ENCODE measurements around the gene SLC25A39. TPM values are rescaled to one million over a fixed set of nuclear protein-coding genes. Genes with fewer than 3 reads are reported as not detected.

Gene SLC25A39
- total and polyA plus RNA-seq, 4 donors: 59.9 to 128 (median 102) TPM

DNA sequence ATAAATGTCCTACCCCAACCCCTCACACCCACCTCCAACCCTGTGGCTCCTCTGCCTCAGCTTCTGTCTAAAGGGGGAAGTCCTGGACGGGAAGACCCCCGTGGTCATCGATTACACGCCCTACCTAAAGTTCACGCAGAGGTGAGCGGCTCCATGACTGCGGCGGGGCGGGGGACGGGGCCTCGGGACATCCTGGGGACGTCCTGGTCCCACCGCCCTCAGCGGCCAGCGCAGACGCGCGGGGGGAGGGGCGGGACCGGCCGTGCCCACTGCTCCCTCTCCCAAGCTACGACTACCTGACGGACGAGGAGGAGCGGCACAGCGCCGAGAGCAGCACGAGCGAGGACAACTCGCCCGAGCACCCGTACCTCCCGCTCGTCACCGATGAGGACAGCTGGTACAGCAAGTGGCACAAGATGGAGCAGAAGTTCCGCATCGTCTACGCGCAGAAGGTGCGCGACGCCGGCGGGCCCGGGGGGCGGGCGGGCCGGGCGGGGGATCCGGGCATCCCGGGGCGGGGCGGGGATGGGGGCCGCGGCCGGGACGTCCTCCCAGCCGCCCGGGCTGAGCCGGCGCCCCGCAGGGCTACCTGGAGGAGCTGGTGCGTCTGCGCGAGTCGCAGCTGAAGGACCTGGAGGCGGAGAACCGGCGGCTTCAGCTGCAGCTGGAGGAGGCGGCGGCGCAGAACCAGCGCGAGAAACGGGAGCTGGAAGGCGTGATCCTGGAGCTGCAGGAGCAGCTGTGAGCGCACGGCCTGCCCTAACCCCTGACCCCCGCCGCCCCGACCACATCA, 9.6 kb downstream of the SLC25A39 start:
- Histone ChIP-seq H3K27ac (ENCODE audit: low read depth, low read length) (no peak overlapping the region), H3K4me3 (ENCODE audit: low read depth, low read length) (no peak overlapping the region)
- peak in 2 of 6 donors; percentile 56 to 61 for DNase-seq (ENCODE audit: low read depth in 4 of 6, low spot score in 6 of 6)

DNA sequence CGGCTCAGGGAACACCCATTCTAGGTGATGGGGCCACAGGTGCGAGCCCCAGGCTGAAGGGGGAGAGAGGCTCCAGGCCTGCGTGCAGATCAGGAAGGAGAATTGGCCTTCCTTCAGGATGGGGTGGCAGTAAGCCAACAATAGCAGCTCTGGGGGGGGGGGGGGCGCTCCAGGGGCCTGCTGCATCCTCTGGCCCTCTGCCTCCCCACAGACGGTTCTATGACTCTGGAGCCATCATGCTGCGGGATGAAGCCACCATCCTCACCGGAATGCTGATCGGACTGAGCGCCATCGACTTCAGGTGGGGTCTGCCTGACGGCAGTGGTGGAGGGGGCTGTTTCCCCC, 10.1 kb downstream of the SLC25A39 start:
- H3K27me3 ChIP-seq (ENCODE audit: control insufficient read depth, insufficient read depth, low read length): peaks cover 24% of the 10 kb centered on the region

More for the DNA sequence above, 9.6 kb downstream of the SLC25A39 start:
- Histone ChIP-seq H3K9me3 (ENCODE audit: control insufficient read depth, insufficient read depth, low read length) (no peaks in the 10 kb centered on the region), H3K4me1 (ENCODE audit: control insufficient read depth, insufficient read depth, low read length) (peaks cover 30% of the 10 kb centered on the region), H3K36me3 (ENCODE audit: control insufficient read depth, insufficient read depth, low read length) (peaks cover 84% of the 10 kb centered on the region), H3K27me3 (ENCODE audit: control insufficient read depth, insufficient read depth, low read length) (peaks cover 24% of the 10 kb centered on the region)
- WGBS (ENCODE audit: insufficient coverage): 13% methylated on average over 76 of the region's 81 CpGs

DNA sequence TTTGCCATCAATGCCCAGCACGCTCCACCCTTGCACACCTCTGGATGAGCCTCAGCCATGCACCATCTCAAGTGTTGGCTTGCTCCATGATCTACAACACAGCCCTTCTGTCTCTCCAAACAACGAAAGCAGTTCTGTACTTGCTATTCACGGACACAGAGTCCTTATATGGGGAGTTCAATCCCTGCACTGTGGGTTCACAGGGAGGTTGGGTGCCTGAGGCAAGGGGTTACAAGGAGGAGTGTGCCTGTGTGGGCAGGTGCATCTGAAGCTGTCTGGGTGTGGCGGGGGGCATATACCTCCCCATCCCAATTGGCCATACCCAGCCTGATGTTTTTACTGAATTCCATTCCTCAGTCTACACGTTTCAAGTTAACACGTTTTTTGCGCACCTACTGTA, 10.6 kb downstream of the SLC25A39 start:
- H3K4me1 ChIP-seq (ENCODE audit: control insufficient read depth, insufficient read depth, low read length): peaks cover 40% of the 10 kb centered on the region
- WGBS (ENCODE audit: insufficient coverage): 78% methylated on average over 1 of the region's 7 CpGs
- peaks cover 24% of the 10 kb centered on the region for H3K27me3 ChIP-seq (ENCODE audit: control insufficient read depth, insufficient read depth, low read length)
- H3K9me3 ChIP-seq (ENCODE audit: control insufficient read depth, insufficient read depth, low read length): no peaks in the 10 kb centered on the region
- peaks cover 77% of the 10 kb centered on the region for H3K36me3 ChIP-seq (ENCODE audit: control insufficient read depth, insufficient read depth, low read length)
- H3K27ac ChIP-seq (ENCODE audit: low read depth, low read length): no peak overlapping the region
- H3K4me3 ChIP-seq (ENCODE audit: low read depth, low read length): no peak overlapping the region
- DNase-seq (ENCODE audit: low read depth in 4 of 6, low spot score in 6 of 6): no peak

More for the DNA sequence above, 10.1 kb downstream of the SLC25A39 start:
- Histone ChIP-seq H3K9me3 (ENCODE audit: control insufficient read depth, insufficient read depth, low read length) (no peaks in the 10 kb centered on the region), H3K4me1 (ENCODE audit: control insufficient read depth, insufficient read depth, low read length) (peaks cover 35% of the 10 kb centered on the region), H3K36me3 (ENCODE audit: control insufficient read depth, insufficient read depth, low read length) (peaks cover 82% of the 10 kb centered on the region), H3K27ac (ENCODE audit: low read depth, low read length) (no peak overlapping the region), H3K4me3 (ENCODE audit: low read depth, low read length) (no peak overlapping the region)
- WGBS (ENCODE audit: insufficient coverage): 57% methylated on average over 1 of the region's 11 CpGs
- no peak for DNase-seq (ENCODE audit: low read depth in 4 of 6, low spot score in 6 of 6)

- H3K9me3 ChIP-seq (ENCODE audit: control insufficient read depth, insufficient read depth, low read length): no peaks in the 10 kb centered on the region
- peaks cover 48% of the 10 kb centered on the region for H3K4me1 ChIP-seq (ENCODE audit: control insufficient read depth, insufficient read depth, low read length)
- peaks cover 24% of the 10 kb centered on the region for H3K27me3 ChIP-seq (ENCODE audit: control insufficient read depth, insufficient read depth, low read length)
- H3K4me3 ChIP-seq (ENCODE audit: low read depth, low read length): no peak overlapping the region
- no peak for DNase-seq (ENCODE audit: low read depth in 4 of 6, low spot score in 6 of 6)
- WGBS (ENCODE audit: insufficient coverage): 78% methylated on average over 7 of the region's 17 CpGs
- H3K27ac ChIP-seq (ENCODE audit: low read depth, low read length): no peak overlapping the region
- peaks cover 62% of the 10 kb centered on the region for H3K36me3 ChIP-seq (ENCODE audit: control insufficient read depth, insufficient read depth, low read length)
Measured at GRCh38 chr17:44312396-44313104, 12.1 kb downstream of the SLC25A39 start.

DNA sequence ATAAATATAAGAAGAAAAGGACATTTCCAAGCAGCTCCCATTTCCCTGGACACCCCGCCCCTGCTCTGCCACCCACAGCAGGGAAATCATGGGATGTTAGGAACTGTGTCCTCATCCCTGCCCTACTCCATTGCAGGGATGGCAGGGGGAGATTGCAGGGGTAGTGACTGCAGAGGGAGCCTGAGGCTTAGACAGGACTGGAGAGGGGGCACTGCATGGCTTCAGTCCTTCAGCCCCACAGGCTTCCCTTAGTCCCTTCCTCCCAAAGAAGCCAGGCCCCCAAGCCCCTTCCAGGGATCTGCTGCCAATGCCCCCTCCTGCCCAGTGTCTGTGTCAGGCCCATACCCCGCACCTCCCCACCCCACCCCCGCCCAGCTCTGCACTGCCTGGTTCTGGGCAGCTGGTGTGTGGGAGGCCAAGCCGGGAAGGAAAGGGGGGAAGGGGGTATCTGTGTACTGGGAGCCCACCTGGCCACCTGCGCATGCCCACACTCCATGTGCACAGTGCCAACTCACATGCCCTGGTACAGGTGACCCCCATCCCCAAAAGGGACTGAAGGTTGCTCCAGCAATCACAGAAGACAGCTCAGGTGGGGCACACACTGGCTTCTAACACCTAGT, 13.0 kb downstream of the SLC25A39 start:
- no peak overlapping the region for H3K27ac ChIP-seq (ENCODE audit: low read depth, low read length)
- DNase-seq (ENCODE audit: low read depth in 4 of 6, low spot score in 6 of 6): no peak
- H3K36me3 ChIP-seq (ENCODE audit: control insufficient read depth, insufficient read depth, low read length): peaks cover 58% of the 10 kb centered on the region
- peaks cover 19% of the 10 kb centered on the region for H3K27me3 ChIP-seq (ENCODE audit: control insufficient read depth, insufficient read depth, low read length)
- no CpG with 5 or more reads among the region's 5 CpGs for WGBS (ENCODE audit: insufficient coverage)
- peaks cover 53% of the 10 kb centered on the region for H3K4me1 ChIP-seq (ENCODE audit: control insufficient read depth, insufficient read depth, low read length)
- no peaks in the 10 kb centered on the region for H3K9me3 ChIP-seq (ENCODE audit: control insufficient read depth, insufficient read depth, low read length)
- no peak overlapping the region for H3K4me3 ChIP-seq (ENCODE audit: low read depth, low read length)

GRCh38 chr17:44310609-44311376, 13.8 kb downstream of the SLC25A39 start:
- H3K36me3 ChIP-seq (ENCODE audit: control insufficient read depth, insufficient read depth, low read length): peaks cover 49% of the 10 kb centered on the region
- H3K27ac ChIP-seq (ENCODE audit: low read depth, low read length): no peak overlapping the region
- H3K27me3 ChIP-seq (ENCODE audit: control insufficient read depth, insufficient read depth, low read length): peaks cover 13% of the 10 kb centered on the region
- no peak for DNase-seq (ENCODE audit: low read depth in 4 of 6, low spot score in 6 of 6)
- peaks cover 53% of the 10 kb centered on the region for H3K4me1 ChIP-seq (ENCODE audit: control insufficient read depth, insufficient read depth, low read length)
- no peaks in the 10 kb centered on the region for H3K9me3 ChIP-seq (ENCODE audit: control insufficient read depth, insufficient read depth, low read length)
- H3K4me3 ChIP-seq (ENCODE audit: low read depth, low read length): no peak overlapping the region
- 48% methylated on average over 10 of the region's 10 CpGs for WGBS (ENCODE audit: insufficient coverage)

GRCh38 chr17:44310188-44310587, 14.4 kb downstream of the SLC25A39 start:
- DNase-seq (ENCODE audit: low read depth in 4 of 6, low spot score in 6 of 6): no peak
- H3K4me1 ChIP-seq (ENCODE audit: control insufficient read depth, insufficient read depth, low read length): peaks cover 53% of the 10 kb centered on the region
- peaks cover 10% of the 10 kb centered on the region for H3K27me3 ChIP-seq (ENCODE audit: control insufficient read depth, insufficient read depth, low read length)
- peaks cover 43% of the 10 kb centered on the region for H3K36me3 ChIP-seq (ENCODE audit: control insufficient read depth, insufficient read depth, low read length)
- no peak overlapping the region for H3K4me3 ChIP-seq (ENCODE audit: low read depth, low read length)
- H3K9me3 ChIP-seq (ENCODE audit: control insufficient read depth, insufficient read depth, low read length): no peaks in the 10 kb centered on the region
- no peak overlapping the region for H3K27ac ChIP-seq (ENCODE audit: low read depth, low read length)
- 94% methylated on average over 2 of the region's 2 CpGs for WGBS (ENCODE audit: insufficient coverage)

- no peak for DNase-seq (ENCODE audit: low read depth in 4 of 6, low spot score in 6 of 6)
- Histone ChIP-seq H3K36me3 (ENCODE audit: control insufficient read depth, insufficient read depth, low read length) (peaks cover 37% of the 10 kb centered on the region), H3K4me3 (ENCODE audit: low read depth, low read length) (peak overlapping the region; percentile 55), H3K9me3 (ENCODE audit: control insufficient read depth, insufficient read depth, low read length) (no peaks in the 10 kb centered on the region), H3K4me1 (ENCODE audit: control insufficient read depth, insufficient read depth, low read length) (peaks cover 47% of the 10 kb centered on the region), H3K27ac (ENCODE audit: low read depth, low read length) (no peak overlapping the region), H3K27me3 (ENCODE audit: control insufficient read depth, insufficient read depth, low read length) (peaks cover 8% of the 10 kb centered on the region)
- WGBS (ENCODE audit: insufficient coverage): 62% methylated on average over 3 of the region's 5 CpGs
Measured at GRCh38 chr17:44309472-44309871, 15.2 kb downstream of the SLC25A39 start.

DNA sequence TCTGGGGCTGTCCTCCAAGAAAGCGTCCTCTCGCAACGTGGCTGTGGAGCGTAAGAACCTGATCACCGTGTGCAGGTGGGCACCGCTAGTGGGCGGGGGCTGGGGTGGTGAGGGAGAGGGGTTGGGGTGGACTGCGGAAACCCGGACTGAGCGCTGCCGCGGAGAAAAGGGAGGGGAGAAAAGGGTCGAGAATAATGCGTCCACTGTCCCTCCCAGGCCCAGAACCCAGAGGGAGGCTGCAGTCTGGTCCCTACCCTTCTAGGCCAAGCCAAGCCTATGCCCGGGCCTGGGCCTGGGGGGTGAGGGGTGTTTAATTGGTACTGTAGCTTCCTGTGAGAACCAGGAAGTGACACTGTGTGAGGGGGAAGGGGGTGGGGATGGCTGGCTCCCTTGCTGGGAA, 15.8 kb downstream of the SLC25A39 start:
- H3K9me3 ChIP-seq (ENCODE audit: control insufficient read depth, insufficient read depth, low read length): no peaks in the 10 kb centered on the region
- DNase-seq (ENCODE audit: low read depth in 4 of 6, low spot score in 6 of 6): peak in 3 of 6 donors; percentile 15 to 83 (median 67)
- peaks cover 31% of the 10 kb centered on the region for H3K36me3 ChIP-seq (ENCODE audit: control insufficient read depth, insufficient read depth, low read length)
- H3K27ac ChIP-seq (ENCODE audit: low read depth, low read length): peak overlapping the region; percentile 93
- H3K4me1 ChIP-seq (ENCODE audit: control insufficient read depth, insufficient read depth, low read length): peaks cover 42% of the 10 kb centered on the region
- 0% methylated on average over 15 of the region's 15 CpGs for WGBS (ENCODE audit: insufficient coverage)
- H3K27me3 ChIP-seq (ENCODE audit: control insufficient read depth, insufficient read depth, low read length): peaks cover 2% of the 10 kb centered on the region
- H3K4me3 ChIP-seq (ENCODE audit: low read depth, low read length): peak overlapping the region; percentile 55
